Psoas muscle (tissue), 8 donors: ENCODE data around the gene AFF3. TPM values are rescaled to one million over a fixed set of nuclear protein-coding genes. Genes with fewer than 3 reads are reported as not detected.
"Not testable (repeated sequence)": the region's sequence is repeated elsewhere in the genome, so short reads cannot be mapped to it uniquely, and the experiment has no call there.

Source experiments
- ATAC-seq, 4 donors: fragments of 200-7000 bp; cut with Tn5 transposase; one replicate each; pipeline ENCODE4 v1.9.1; 2020; ENCODE audit warnings: moderate library complexity in 3 of 4, mild to moderate bottlenecking in 2 of 4
- DNase-seq, 2 donors: peaks; one replicate each; pipeline ENCODE4 v3.0.0-alpha.2; 2020
- H3K27ac ChIP-seq: fragments of 200-600 bp; one replicate; pipeline ENCODE4 v1.8.0; 2022
- H3K27me3 ChIP-seq, 3 donors: fragments of 200-600 bp in 1 of 3; one replicate each; pipeline versions ENCODE4 v1.6.1 to v1.8.0; 2013 to 2022; ENCODE audit warnings: low read length in 2 of 3, mild to moderate bottlenecking in 2 of 3, moderate library complexity in 1 of 3; ENCODE audit not compliant: insufficient read depth in 3 of 3
- H3K36me3 ChIP-seq, 2 donors: fragments of 200-600 bp in 1 of 2; one replicate each; pipeline versions ENCODE4 v1.6.1 to v1.8.0; 2013 to 2022; ENCODE audit warnings: low read depth in 1 of 2, mild to moderate bottlenecking in 1 of 2, moderate library complexity in 1 of 2; ENCODE audit not compliant: insufficient read depth in 1 of 2
- H3K4me1 ChIP-seq: fragments of 200-600 bp; one replicate; pipeline ENCODE4 v1.8.0; 2022
- H3K4me3 ChIP-seq: fragments of 200-600 bp; one replicate; pipeline ENCODE4 v1.8.0; 2022; ENCODE audit warnings: mild to moderate bottlenecking
- H3K9me3 ChIP-seq: fragments of 200-600 bp; one replicate; pipeline ENCODE4 v1.8.0; 2022
- WGBS, 3 donors: extraction: QIAGEN DNeasy Blood & Tissue Kit; methylation state at CpG; one replicate each; pipeline versions ENCODE4 v1.1.6 to v1.1.7; 2013; 5-methylcytosine and 5-hydroxymethylcytosine counted together
- intact Hi-C, 2 donors: fragments of 100-400 bp; cut with DNase I; formaldehyde crosslinking; loops; one replicate each; pipeline versions ENCODE4 v1.11.0 to v1.14.2; 2022
- polyA plus RNA-seq, 3 donors: library from polyadenylated mRNA; stranded (reverse); fragments of 200-250 nt; gene quantifications; one replicate each; pipeline ENCODE4 v1.2.3, GENCODE V29; 2013
- total RNA-seq, 4 donors: library from RNA; stranded (reverse); fragmentation: NEBNext Ultra II Directional in 2 of 4; extraction: Animal tissue kit (Norgen Biotek cat#: 25700) in 2 of 4; gene quantifications; one replicate each; pipeline versions ENCODE4 v1.2.1 to v1.2.4, GENCODE V29; 2021 to 2023
- TF ChIP-seq, protein P1 (sequence below): fragments of 200-600 bp; IDR thresholded peaks from one replicate; pipeline ENCODE4 v1.8.0; 2022; ENCODE audit warnings: antibody characterized with exemption
- donor health status: healthy with polysubstance abuse.
- donor health status: DM: no; HTN: no; CAD: no; lungs with moderate emphysema.
- donor health status: Bipolar disorder and iron deficiency.
- donor health status: healthy.
- donor health status: DM: yes; HTN: yes; CAD: no.
- donor health status: DM: no; HTN: no; CAD: no.
- donor health status: DM: no; HTN: no; CAD: no.
- donor health status: DM: yes; HTN: yes; CAD: no.

Gene AFF3
- total and polyA plus RNA-seq, 7 donors, result 0.08 to 2.9 (median 0.44) TPM

- no peak for DNase-seq
- Histone ChIP-seq H3K27me3 (no peaks in the 10 kb centered on the region), H3K27ac (no peak overlapping the region), H3K9me3 (no peaks in the 10 kb centered on the region), H3K4me3 (no peak overlapping the region), H3K36me3 (no peaks in the 10 kb centered on the region), H3K4me1 (no peaks in the 10 kb centered on the region)
- TF ChIP-seq, protein P1, sequence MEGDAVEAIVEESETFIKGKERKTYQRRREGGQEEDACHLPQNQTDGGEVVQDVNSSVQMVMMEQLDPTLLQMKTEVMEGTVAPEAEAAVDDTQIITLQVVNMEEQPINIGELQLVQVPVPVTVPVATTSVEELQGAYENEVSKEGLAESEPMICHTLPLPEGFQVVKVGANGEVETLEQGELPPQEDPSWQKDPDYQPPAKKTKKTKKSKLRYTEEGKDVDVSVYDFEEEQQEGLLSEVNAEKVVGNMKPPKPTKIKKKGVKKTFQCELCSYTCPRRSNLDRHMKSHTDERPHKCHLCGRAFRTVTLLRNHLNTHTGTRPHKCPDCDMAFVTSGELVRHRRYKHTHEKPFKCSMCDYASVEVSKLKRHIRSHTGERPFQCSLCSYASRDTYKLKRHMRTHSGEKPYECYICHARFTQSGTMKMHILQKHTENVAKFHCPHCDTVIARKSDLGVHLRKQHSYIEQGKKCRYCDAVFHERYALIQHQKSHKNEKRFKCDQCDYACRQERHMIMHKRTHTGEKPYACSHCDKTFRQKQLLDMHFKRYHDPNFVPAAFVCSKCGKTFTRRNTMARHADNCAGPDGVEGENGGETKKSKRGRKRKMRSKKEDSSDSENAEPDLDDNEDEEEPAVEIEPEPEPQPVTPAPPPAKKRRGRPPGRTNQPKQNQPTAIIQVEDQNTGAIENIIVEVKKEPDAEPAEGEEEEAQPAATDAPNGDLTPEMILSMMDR, result no peak
- 71 to 88% (median 87%) methylated on average over 1 of the region's 1 CpG for WGBS, 3 donors
- intact Hi-C loops, result no loop called here
- ATAC-seq, result no peak
Measured at GRCh38 chr2:99735753-99736152, 406.6 kb downstream of the AFF3 start.

DNA sequence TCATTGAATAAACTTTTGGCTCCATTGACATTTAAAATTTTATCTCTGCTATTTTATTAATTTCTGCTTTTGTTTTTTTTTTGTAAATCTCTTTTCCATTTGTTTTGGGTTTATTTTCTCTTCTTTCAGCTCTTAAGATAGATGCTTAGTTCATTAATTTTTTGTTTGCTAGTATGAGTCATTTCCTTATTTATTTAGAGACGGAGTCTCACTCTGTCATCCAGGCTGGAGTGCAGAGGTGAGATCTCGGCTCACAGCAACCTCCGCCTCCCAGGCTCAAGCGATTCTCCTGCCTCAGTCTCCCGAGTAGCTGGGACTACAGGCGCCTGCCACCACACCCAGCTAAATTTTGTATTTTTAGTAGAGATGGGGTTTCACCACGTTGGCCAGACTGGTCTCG is 407.1 kb downstream of the AFF3 start:
- H3K4me3 ChIP-seq, H3K9me3 ChIP-seq, H3K4me1 ChIP-seq, H3K36me3 ChIP-seq, DNase-seq, intact Hi-C loops, ATAC-seq, H3K27me3 ChIP-seq, H3K27ac ChIP-seq: not testable (repeated sequence)
- WGBS, 3 donors, result 64 to 68% (median 65%) methylated on average over 8 of the region's 8 CpGs

- TF ChIP-seq, protein P1, result no peak
- Histone ChIP-seq H3K27me3 (no peaks in the 10 kb centered on the region), H3K27ac (no peak overlapping the region), H3K36me3 (no peaks in the 10 kb centered on the region), H3K4me3 (no peak overlapping the region), H3K4me1 (no peaks in the 10 kb centered on the region), H3K9me3 (no peaks in the 10 kb centered on the region)
- DNase-seq (no peak), ATAC-seq (no peak)
- 82 to 87% (median 83%) methylated on average over 2 of the region's 2 CpGs for WGBS, 3 donors
- intact Hi-C loops, result no loop called here
Measured at GRCh38 chr2:99734236-99734635, 408.2 kb downstream of the AFF3 start.

GRCh38 chr2:99729104-99730025 is 413.0 kb downstream of the AFF3 start:
- TF ChIP-seq, protein P1, result no peak
- intact Hi-C loops, result no loop called here
- no peak for DNase-seq
- 63 to 71% (median 64%) methylated on average over 7 of the region's 7 CpGs for WGBS, 3 donors
- Histone ChIP-seq H3K9me3 (no peaks in the 10 kb centered on the region), H3K4me3 (no peak overlapping the region), H3K36me3 (no peaks in the 10 kb centered on the region), H3K27me3 (no peaks in the 10 kb centered on the region), H3K4me1 (no peaks in the 10 kb centered on the region), H3K27ac (no peak overlapping the region)
- no peak for ATAC-seq

DNA sequence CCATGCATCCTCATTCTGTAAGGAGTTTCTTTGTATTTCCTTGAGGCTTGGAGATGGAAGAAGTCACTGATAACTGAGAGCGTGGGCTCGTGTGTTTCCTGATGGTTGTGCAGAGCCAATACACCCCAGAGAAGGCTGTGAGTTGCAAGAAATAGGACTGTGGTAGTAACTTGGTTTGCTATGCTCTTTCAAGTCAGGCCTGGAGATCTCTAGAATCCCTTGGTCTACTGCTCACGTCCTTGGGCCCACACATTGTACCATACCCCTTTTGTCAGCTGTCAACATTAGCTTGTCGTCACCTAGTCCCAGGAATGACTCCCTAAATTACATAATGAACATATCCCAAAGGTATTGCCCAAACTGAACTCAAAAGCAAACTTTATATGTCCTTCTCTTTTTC is 414.2 kb downstream of the AFF3 start:
- intact Hi-C loops, result no loop called here
- Histone ChIP-seq H3K4me1 (no peaks in the 10 kb centered on the region), H3K4me3 (no peak overlapping the region), H3K9me3 (no peaks in the 10 kb centered on the region), H3K36me3 (no peaks in the 10 kb centered on the region), H3K27ac (no peak overlapping the region), H3K27me3 (no peaks in the 10 kb centered on the region)
- no peak for DNase-seq
- 67 to 74% (median 72%) methylated on average over 4 of the region's 4 CpGs for WGBS, 3 donors
- no peak for ATAC-seq
- TF ChIP-seq, protein P1, result no peak
